GM06990 (cell line): ENCODE measurements around the gene ACAD10.

ENCODE experiments used
- DNase-seq: peaks from one replicate; pipeline ENCODE4 v3.0.0-alpha.2; 2011; ENCODE audit not compliant: insufficient read length; ENCODE audit errors: extremely low read depth
- H3K27me3 ChIP-seq: replicated peaks from 2 replicates; pipeline ENCODE4 v1.6.0; 2011; ENCODE audit warnings: low read length; ENCODE audit not compliant: control insufficient read depth, insufficient read depth
- H3K36me3 ChIP-seq: 2 replicates; pipeline ENCODE4 v1.5.1; 2011; ENCODE audit warnings: low read length; ENCODE audit not compliant: control insufficient read depth, insufficient read depth
- H3K4me3 ChIP-seq: replicated peaks from 2 replicates; pipeline ENCODE4 v1.5.1; 2011; ENCODE audit warnings: low read depth, mild to moderate bottlenecking, control low read depth, low read length
- TF ChIP-seq, protein P1 (sequence below): IDR thresholded peaks from 2 replicates; pipeline ENCODE4 v1.5.1; 2011; ENCODE audit warnings: low read length, control low read depth, mild to moderate bottlenecking, inconsistent platforms; ENCODE audit not compliant: insufficient read depth, poor library complexity, severe bottlenecking

The ACAD10 gene

DNA sequence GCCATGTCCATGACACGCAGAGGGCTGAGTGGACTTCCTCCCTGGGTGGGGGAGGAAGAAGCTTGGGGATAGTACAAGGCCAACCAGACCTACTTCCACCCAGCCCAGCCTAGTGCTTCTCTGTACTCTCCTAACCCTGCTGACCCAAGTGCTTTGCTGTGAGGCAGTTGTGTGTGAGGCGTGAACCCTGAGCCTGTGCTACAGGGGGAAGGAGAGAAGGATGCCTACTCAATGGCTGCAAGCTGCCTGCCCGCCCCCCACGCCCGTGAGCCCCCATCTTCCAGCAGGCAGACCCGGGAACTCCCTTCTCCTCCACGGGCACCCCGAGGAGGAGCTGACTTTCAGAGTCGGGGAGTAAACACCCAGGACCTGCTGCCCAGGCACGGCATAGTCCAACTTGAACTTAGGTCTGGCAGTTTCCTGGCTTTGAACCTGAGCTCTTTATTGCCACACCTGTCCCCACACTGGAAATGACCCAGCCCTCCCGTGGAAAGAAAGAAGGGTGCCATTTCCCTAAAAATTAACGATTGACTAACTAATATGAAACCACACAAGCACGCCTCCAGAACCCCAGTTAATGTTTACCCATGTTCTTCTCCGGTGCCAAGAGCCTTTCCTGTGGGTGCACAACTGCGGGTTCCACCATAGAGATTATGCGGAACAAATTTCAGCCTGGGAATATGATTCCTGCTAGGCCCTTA is 91.6 kb downstream of the ACAD10 start:
- H3K4me3 ChIP-seq: no peak overlapping the region
- no peak for DNase-seq
- no peaks in the 10 kb centered on the region for H3K27me3 ChIP-seq
- TF ChIP-seq, protein P1, sequence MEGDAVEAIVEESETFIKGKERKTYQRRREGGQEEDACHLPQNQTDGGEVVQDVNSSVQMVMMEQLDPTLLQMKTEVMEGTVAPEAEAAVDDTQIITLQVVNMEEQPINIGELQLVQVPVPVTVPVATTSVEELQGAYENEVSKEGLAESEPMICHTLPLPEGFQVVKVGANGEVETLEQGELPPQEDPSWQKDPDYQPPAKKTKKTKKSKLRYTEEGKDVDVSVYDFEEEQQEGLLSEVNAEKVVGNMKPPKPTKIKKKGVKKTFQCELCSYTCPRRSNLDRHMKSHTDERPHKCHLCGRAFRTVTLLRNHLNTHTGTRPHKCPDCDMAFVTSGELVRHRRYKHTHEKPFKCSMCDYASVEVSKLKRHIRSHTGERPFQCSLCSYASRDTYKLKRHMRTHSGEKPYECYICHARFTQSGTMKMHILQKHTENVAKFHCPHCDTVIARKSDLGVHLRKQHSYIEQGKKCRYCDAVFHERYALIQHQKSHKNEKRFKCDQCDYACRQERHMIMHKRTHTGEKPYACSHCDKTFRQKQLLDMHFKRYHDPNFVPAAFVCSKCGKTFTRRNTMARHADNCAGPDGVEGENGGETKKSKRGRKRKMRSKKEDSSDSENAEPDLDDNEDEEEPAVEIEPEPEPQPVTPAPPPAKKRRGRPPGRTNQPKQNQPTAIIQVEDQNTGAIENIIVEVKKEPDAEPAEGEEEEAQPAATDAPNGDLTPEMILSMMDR: no peak
- H3K36me3 ChIP-seq: no peaks in the 10 kb centered on the region

DNA sequence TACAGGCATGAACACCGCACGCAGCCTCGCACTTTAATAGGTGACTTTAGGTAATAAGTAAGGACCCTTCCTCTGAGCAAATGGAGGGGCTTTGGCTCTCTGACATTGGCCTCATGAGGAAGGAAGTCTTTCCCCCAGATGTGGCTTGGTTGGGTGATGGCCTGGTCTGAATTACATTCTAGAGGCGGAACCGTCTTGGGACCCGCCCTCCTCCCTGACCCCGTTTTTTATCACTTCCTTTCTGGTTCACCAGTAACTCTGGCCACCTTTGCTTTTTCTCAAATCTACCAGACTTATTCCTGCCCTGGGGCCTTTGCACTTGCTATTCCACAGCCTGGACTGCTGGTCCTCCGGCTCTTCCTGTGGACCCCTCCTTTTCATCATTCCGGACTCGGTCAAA is 94.3 kb downstream of the ACAD10 start:
- Histone ChIP-seq H3K27me3 (no peaks in the 10 kb centered on the region), H3K36me3 (no peaks in the 10 kb centered on the region), H3K4me3 (no peak overlapping the region)
- TF ChIP-seq, protein P1: no peak
- DNase-seq: no peak

DNA sequence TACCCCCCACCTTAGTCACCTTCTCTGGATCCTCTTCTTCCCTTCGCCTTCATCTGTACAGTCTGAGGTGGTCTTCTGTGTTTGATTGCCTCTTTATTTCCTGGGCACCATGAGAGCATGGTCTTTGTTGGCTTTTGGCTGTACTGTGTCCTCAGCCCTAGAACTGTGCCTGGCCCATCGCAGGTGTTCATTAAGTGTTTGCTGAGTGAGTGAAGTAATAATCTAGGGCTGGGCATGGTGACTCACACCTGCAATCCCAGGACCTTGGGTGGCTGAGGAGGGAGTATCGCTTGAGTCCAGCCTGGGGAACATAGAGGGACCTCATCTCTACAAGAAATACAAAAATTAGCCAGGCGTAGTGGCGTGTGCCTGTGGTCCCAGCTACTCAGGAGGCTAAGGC is 94.8 kb downstream of the ACAD10 start:
- TF ChIP-seq, protein P1: no peak
- H3K4me3 ChIP-seq: no peak overlapping the region
- no peak for DNase-seq
- H3K36me3 ChIP-seq: no peaks in the 10 kb centered on the region
- H3K27me3 ChIP-seq: no peaks in the 10 kb centered on the region

DNA sequence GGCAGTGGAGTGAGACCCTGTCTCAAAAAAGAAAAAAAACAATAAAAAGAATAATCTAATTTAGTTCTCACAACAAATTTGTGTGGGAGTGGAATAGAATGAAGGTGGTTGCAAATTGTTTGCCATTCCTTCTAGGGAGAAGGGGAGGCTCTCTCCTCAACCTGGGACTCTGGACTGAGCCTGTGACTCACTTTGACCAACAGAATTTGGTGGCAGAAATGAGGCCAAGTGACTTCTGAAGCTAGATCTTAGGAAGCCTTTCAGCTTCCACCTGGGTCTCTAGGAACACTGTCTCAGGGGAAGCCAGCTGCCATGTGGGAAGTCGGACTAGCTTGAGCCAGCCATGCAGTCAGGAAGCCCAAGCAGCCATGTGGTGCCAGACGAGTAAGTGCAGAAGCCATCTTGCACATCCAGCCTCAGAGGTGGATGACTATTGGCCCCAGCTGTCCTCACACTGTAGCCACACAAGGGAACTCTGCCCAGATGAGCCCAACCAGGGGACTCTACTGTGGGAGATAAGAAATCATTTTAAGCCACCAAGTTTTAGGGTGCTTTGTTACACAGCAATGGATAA is 95.3 kb downstream of the ACAD10 start:
- no peaks in the 10 kb centered on the region for H3K36me3 ChIP-seq
- TF ChIP-seq, protein P1: no peak
- DNase-seq: no peak

DNA sequence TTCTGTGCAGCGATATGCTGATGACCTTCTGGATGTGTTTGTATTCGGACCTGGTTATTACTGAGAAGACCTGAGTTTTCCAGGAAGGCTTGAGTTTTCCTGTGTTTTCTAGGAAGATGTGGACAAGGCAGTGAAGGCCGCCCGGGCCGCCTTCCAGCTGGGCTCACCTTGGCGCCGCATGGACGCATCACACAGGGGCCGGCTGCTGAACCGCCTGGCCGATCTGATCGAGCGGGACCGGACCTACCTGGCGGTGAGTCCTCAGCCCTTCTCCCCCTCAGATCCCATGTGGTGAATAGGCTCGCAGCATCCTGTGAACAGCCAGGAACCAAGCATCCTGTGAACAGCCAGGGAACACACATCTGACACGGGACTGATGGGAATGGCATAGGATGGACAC is 97.2 kb downstream of the ACAD10 start:
- H3K27me3 ChIP-seq: no peaks in the 10 kb centered on the region
- TF ChIP-seq, protein P1: no peak
- DNase-seq: no peak
- no peak overlapping the region for H3K4me3 ChIP-seq
- H3K36me3 ChIP-seq: no peaks in the 10 kb centered on the region

More for the DNA sequence above, 95.3 kb downstream of the ACAD10 start:
- H3K27me3 ChIP-seq: no peaks in the 10 kb centered on the region
- no peak overlapping the region for H3K4me3 ChIP-seq

DNA sequence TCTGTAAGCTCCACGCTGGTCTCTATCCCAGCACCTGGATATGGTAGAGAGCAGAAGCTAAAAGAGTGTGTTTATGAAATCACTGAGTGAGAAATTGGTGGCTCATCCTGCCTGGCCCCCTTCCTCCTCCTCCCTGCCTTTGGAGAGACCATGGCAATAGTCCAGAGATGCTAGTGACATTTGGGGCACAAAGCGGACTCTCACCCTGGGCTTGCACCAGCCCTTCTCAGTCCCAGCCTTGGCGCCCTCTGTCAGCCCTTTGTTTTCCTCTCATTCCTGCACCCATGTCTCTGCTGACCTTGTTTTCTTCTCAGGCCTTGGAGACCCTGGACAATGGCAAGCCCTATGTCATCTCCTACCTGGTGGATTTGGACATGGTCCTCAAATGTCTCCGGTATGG is 99.1 kb downstream of the ACAD10 start:
- H3K36me3 ChIP-seq: no peaks in the 10 kb centered on the region
- no peak for DNase-seq
- TF ChIP-seq, protein P1: no peak
- no peak overlapping the region for H3K4me3 ChIP-seq
- no peaks in the 10 kb centered on the region for H3K27me3 ChIP-seq
